ENCODE results near the gene ADAMTSL1. TPM values are rescaled to one million over a fixed set of nuclear protein-coding genes. Genes with fewer than 3 reads are reported as not detected.

The ADAMTSL1 gene
- total and polyA plus RNA-seq, 2 of the 8 experiments (the other 6 are each of a cell fraction or from before 2014, with no cell fraction given) = 0.84 to 1.1 TPM

DNA sequence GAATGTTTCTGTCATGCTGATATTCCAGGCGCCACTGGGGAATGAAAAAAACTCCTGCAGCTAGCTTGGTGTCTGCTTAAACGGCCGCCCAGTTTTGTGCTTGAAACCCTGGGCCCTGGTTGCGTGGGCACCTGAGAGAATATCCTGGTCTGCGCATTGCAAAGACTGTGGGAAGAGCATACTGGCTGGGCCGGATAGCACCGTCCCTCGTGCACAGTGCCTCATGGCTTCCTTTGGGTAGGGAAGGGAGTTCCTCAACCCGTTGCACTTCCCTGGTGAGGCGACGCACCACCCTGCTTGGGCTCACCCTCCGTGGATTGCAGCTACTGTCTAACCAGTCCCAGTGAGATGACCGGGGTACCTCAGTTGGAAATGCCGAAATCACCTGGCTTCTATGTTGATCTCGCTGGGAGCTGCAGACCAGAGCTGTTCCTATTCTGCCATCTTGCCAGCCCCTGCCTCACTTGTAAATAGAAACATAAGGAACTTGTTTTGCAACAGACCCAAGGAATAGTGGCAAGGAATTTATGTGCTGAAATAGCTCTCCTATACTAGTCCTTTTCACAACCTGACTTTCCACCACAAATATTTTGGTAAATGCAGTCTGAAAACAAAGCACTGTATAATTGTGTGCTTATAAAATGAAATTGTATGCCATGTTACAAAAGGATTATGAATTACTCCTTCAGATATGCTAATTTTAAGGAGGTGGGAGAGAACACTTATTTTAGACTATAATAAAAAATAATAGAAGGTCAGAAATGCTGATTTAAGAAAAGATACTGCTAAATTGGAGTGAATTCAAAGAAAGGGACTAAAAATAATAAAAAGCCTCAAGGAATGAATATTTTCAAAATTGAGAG lies 90.3 kb downstream of the ADAMTSL1 start (continued):
- TF ChIP-seq SAP30 (IDR thresholded peaks at IDR 0.05; ENCODE audit: insufficient read depth, insufficient replicate concordance, low read length) = no peak

Data from H1 (cell line).